AG09309 (cell line): ENCODE results near the gene TRERF1.

ENCODE experiments used
- DNase-seq: peaks from one replicate; pipeline ENCODE4 v3.0.0-alpha.2; 2010; ENCODE audit warnings: low read depth
- H3K4me3 ChIP-seq: 2 replicates; pipeline ENCODE4 v1.5.1; 2011; ENCODE audit warnings: mild to moderate bottlenecking, low read depth, low read length, moderate library complexity; ENCODE audit not compliant: control insufficient read depth
- CTCF ChIP-seq: IDR thresholded peaks from 2 replicates; pipeline ENCODE4 v1.5.1; 2011; ENCODE audit warnings: mild to moderate bottlenecking, low read depth, low read length, inconsistent platforms; ENCODE audit not compliant: insufficient read depth, control insufficient read depth; ENCODE audit errors: missing control alignments

The TRERF1 gene

GRCh38 chr6:42404484-42404883, 47.2 kb downstream of the TRERF1 start:
- TF ChIP-seq CTCF = no peak
- no peak for DNase-seq
- no peak overlapping the region for H3K4me3 ChIP-seq

GRCh38 chr6:42403831-42404230, 47.9 kb downstream of the TRERF1 start:
- no peak overlapping the region for H3K4me3 ChIP-seq
- no peak for TF ChIP-seq CTCF
- no peak for DNase-seq

- no peak for DNase-seq
- no peak for TF ChIP-seq CTCF
- no peak overlapping the region for H3K4me3 ChIP-seq
Observed at GRCh38 chr6:42403421-42403820, 48.3 kb downstream of the TRERF1 start.

- no peak for TF ChIP-seq CTCF
- DNase-seq = no peak
- H3K4me3 ChIP-seq = no peak overlapping the region
Observed at GRCh38 chr6:42402184-42402583, 49.5 kb downstream of the TRERF1 start.

- no peak overlapping the region for H3K4me3 ChIP-seq
- TF ChIP-seq CTCF = no peak
- DNase-seq = no peak
Observed at GRCh38 chr6:42401613-42401951, 50.1 kb downstream of the TRERF1 start.

GRCh38 chr6:42400886-42401612, 50.7 kb downstream of the TRERF1 start:
- no peak for DNase-seq
- TF ChIP-seq CTCF = no peak
- H3K4me3 ChIP-seq = no peak overlapping the region
